Measurements from ENCODE around the gene TBKBP1.

The TBKBP1 gene

GRCh38 chr17:47664624-47664941 is 29.4 kb upstream of the TBKBP1 start:
- TF ChIP-seq CTCF (IDR thresholded peaks at IDR 0.05; ENCODE audit: control extremely low read depth, extremely low read depth, low read depth, missing control alignments) = no peak
- DNase-seq (ENCODE audit: extremely low spot score) = no peak
- CTCF ChIA-PET = interaction anchor here (0.7 to 7.8 kb wide), 21 partner anchors 8 to 150 kb away, joined by 3 to 88 read pairs (median 5); partner anchors contain the start of genes KPNB1 and TBX21
- POLR2A ChIA-PET = interaction anchor here (0.6 kb wide), 1 partner anchor 12 kb away, joined by 4 read pairs; no protein-coding TSS in a partner anchor

GRCh38 chr17:47665655-47666054 is 28.3 kb upstream of the TBKBP1 start:
- CTCF ChIA-PET = interaction anchor here (0.9 to 7.8 kb wide), 15 partner anchors 8 to 136 kb away, joined by 3 to 88 read pairs (median 9); partner anchors contain the start of gene TBX21
- POLR2A ChIA-PET = no interaction called here
- no peak for TF ChIP-seq CTCF (IDR thresholded peaks at IDR 0.05; ENCODE audit: control extremely low read depth, extremely low read depth, low read depth, missing control alignments)
- no peak for DNase-seq (ENCODE audit: extremely low spot score)

- CTCF ChIA-PET = no interaction called here
- no peak for TF ChIP-seq CTCF (IDR thresholded peaks at IDR 0.05; ENCODE audit: control extremely low read depth, extremely low read depth, low read depth, missing control alignments)
Measured at GRCh38 chr17:47669081-47669480, 24.9 kb upstream of the TBKBP1 start.

GRCh38 chr17:47670064-47670463 is 23.9 kb upstream of the TBKBP1 start:
- POLR2A ChIA-PET = interaction anchor here (0.6 kb wide), 1 partner anchor 110 kb away, joined by 8 read pairs; no protein-coding TSS in a partner anchor
- CTCF ChIA-PET = interaction anchor here (0.8 to 1.2 kb wide), 3 partner anchors 9 to 27 kb away, joined by 3 to 4 read pairs (median 3); no protein-coding TSS in a partner anchor
- no peak for DNase-seq (ENCODE audit: extremely low spot score)
- TF ChIP-seq CTCF (IDR thresholded peaks at IDR 0.05; ENCODE audit: control extremely low read depth, extremely low read depth, low read depth, missing control alignments) = no peak

More at GRCh38 chr17:47669081-47669480, 24.9 kb upstream of the TBKBP1 start:
- DNase-seq (ENCODE audit: extremely low spot score) = no peak
- POLR2A ChIA-PET = interaction anchor here (0.6 kb wide), 1 partner anchor 19 kb away, joined by 3 read pairs; the partner anchor contains the start of gene KPNB1

- ChIA-PET CTCF (interaction anchor here (1.3 to 4.2 kb wide), 2 partner anchors 11 to 58 kb away, joined by 3 to 36 read pairs; no protein-coding TSS in a partner anchor), POLR2A (no interaction called here)
- TF ChIP-seq CTCF (IDR thresholded peaks at IDR 0.05; ENCODE audit: control extremely low read depth, extremely low read depth, low read depth, missing control alignments) = no peak
- no peak for DNase-seq (ENCODE audit: extremely low spot score)
Measured at GRCh38 chr17:47674499-47674898, 19.5 kb upstream of the TBKBP1 start.

GRCh38 chr17:47675380-47676198 is 18.4 kb upstream of the TBKBP1 start:
- DNase-seq (ENCODE audit: extremely low spot score) = no peak
- POLR2A ChIA-PET = no interaction called here
- no peak for TF ChIP-seq CTCF (IDR thresholded peaks at IDR 0.05; ENCODE audit: control extremely low read depth, extremely low read depth, low read depth, missing control alignments)
- CTCF ChIA-PET = interaction anchor here (1.0 to 7.2 kb wide), 7 partner anchors 11 to 42 kb away, joined by 3 to 88 read pairs (median 4); no protein-coding TSS in a partner anchor
